Measurements from ENCODE around the gene ESAM.

Gene ESAM

GRCh38 chr11:124745270-124745834 is 16.7 kb downstream of the ESAM start:
- Histone ChIP-seq H3K4me3 (ENCODE audit: low read depth, low read length) (peak overlapping the region; percentile 68), H3K27ac (no peak overlapping the region), H3K27me3 (replicated peaks) (no peaks in the 10 kb centered on the region), H3K36me3 (replicated peaks) (no peaks in the 10 kb centered on the region)
- TF ChIP-seq, protein P1, sequence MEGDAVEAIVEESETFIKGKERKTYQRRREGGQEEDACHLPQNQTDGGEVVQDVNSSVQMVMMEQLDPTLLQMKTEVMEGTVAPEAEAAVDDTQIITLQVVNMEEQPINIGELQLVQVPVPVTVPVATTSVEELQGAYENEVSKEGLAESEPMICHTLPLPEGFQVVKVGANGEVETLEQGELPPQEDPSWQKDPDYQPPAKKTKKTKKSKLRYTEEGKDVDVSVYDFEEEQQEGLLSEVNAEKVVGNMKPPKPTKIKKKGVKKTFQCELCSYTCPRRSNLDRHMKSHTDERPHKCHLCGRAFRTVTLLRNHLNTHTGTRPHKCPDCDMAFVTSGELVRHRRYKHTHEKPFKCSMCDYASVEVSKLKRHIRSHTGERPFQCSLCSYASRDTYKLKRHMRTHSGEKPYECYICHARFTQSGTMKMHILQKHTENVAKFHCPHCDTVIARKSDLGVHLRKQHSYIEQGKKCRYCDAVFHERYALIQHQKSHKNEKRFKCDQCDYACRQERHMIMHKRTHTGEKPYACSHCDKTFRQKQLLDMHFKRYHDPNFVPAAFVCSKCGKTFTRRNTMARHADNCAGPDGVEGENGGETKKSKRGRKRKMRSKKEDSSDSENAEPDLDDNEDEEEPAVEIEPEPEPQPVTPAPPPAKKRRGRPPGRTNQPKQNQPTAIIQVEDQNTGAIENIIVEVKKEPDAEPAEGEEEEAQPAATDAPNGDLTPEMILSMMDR (IDR thresholded peaks at IDR 0.05; ENCODE audit: low read depth, low read length, missing control alignments) = no peak
- in situ Hi-C loops (cut with HindIII; ENCODE audit: low pct_ligation_motif_present, low sequenced_read_pairs) = no loop called here
- DNase-seq = no peak

GRCh38 chr11:124743050-124743449 is 19.0 kb downstream of the ESAM start:
- in situ Hi-C loops (cut with HindIII; ENCODE audit: low pct_ligation_motif_present, low sequenced_read_pairs) = no loop called here
- Histone ChIP-seq H3K36me3 (replicated peaks) (no peaks in the 10 kb centered on the region), H3K27me3 (replicated peaks) (peaks cover 2% of the 10 kb centered on the region), H3K27ac (no peak overlapping the region), H3K4me3 (ENCODE audit: low read depth, low read length) (no peak overlapping the region)
- TF ChIP-seq, protein P1 (IDR thresholded peaks at IDR 0.05; ENCODE audit: low read depth, low read length, missing control alignments) = no peak
- DNase-seq = no peak

- no peak for DNase-seq
- Histone ChIP-seq H3K36me3 (replicated peaks) (no peaks in the 10 kb centered on the region), H3K4me3 (ENCODE audit: low read depth, low read length) (no peak overlapping the region), H3K27me3 (replicated peaks) (peaks cover 2% of the 10 kb centered on the region), H3K27ac (no peak overlapping the region)
- TF ChIP-seq, protein P1 (IDR thresholded peaks at IDR 0.05; ENCODE audit: low read depth, low read length, missing control alignments) = no peak
- in situ Hi-C loops (cut with HindIII; ENCODE audit: low pct_ligation_motif_present, low sequenced_read_pairs) = no loop called here
Observed at GRCh38 chr11:124742555-124742954, 19.5 kb downstream of the ESAM start.

GRCh38 chr11:124740277-124740882 is 21.7 kb downstream of the ESAM start:
- no peaks in the 10 kb centered on the region for H3K36me3 ChIP-seq (replicated peaks)
- DNase-seq = no peak
- H3K4me3 ChIP-seq (ENCODE audit: low read depth, low read length) = peak overlapping the region; percentile 64
- H3K27ac ChIP-seq = no peak overlapping the region
- in situ Hi-C loops (cut with HindIII; ENCODE audit: low pct_ligation_motif_present, low sequenced_read_pairs) = no loop called here
- TF ChIP-seq, protein P1 (IDR thresholded peaks at IDR 0.05; ENCODE audit: low read depth, low read length, missing control alignments) = peak; percentile 68
- peaks cover 2% of the 10 kb centered on the region for H3K27me3 ChIP-seq (replicated peaks)

DNA sequence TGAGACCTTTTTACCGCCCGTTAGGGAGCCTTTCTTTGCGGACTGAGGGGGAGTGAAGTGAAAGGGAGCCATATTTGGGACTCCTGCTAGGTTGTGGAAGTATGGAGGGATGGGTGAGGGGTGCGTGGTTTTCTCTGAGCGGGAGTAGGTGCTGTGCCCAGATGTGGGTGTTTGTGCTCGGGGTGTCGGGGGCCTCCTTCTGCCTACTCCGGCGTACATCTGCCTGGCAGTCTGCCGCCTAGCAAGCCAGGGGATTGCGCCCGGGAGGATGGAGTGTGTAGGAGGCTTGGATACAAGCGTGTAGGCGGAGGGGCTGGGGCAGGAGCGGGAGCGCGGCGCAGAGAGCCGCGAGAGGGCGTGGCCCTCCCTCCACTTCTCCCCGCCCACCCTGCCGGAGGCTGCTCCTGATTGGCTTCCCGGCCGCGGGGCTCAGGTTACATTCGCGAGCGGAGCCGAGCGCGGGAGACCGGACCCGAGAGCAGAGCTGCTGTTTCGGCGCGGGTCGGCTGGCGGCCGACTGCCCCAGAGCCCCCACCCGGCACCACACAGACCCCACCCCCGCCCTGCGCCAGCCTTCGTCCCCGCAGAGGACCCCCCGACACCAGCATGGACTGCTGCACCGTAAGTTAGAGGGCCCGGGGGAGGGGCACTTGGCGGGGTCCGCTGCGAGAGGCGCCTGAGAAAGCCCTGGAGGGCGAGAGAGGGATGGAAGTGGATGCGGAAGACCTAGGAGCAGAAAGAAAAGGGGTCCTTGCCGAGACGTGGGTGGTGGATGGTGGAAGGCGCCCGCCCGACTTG is 22.4 kb downstream of the ESAM start, which contains the start of gene NRGN:
TSS of gene NRGN (plus strand) at position 464 of the 798 bp plus-strand sequence. CDS start at position 607, 143 bp downstream.
- in situ Hi-C loops (cut with HindIII; ENCODE audit: low pct_ligation_motif_present, low sequenced_read_pairs) = no loop called here
- peak; percentile 88 for DNase-seq
- no peak within 1 kb of the TSS for H3K27ac ChIP-seq
- TF ChIP-seq, protein P1 (IDR thresholded peaks at IDR 0.05; ENCODE audit: low read depth, low read length, missing control alignments) = no peak
- H3K27me3 ChIP-seq (replicated peaks) = peaks cover 2% of the 10 kb centered on the region
- peak within 1 kb of the TSS; percentile 64 for H3K4me3 ChIP-seq (ENCODE audit: low read depth, low read length)
- no peaks in the 10 kb centered on the region for H3K36me3 ChIP-seq (replicated peaks)

Data from brain microvascular endothelial cell (primary cell).